ENCODE data around the gene ERVFRD-1. TPM values are rescaled to one million over a fixed set of nuclear protein-coding genes. Genes with fewer than 3 reads are reported as not detected.

The ERVFRD-1 gene
- total and polyA plus RNA-seq, 2 donors (not counting 3 experiments of a cell fraction or from before 2014, with no cell fraction given), result not detected

GRCh38 chr6:11136809-11137208 is 25.3 kb upstream of the ERVFRD-1 start:
- Histone ChIP-seq H3K9me3 (replicated peaks; ENCODE audit: control insufficient read depth, insufficient read depth, low read length) (no peaks in the 10 kb centered on the region), H3K27me3 (ENCODE audit: control insufficient read depth in 2 of 2, insufficient read depth in 2 of 2, low read length in 2 of 2) (no peaks in the 10 kb centered on the region), H3K4me1 (ENCODE audit: control insufficient read depth, extremely low read depth, insufficient read depth, low read length) (peaks cover under 1% of the 10 kb centered on the region), H2AFZ (ENCODE audit: low read depth, low read length) (no peak overlapping the region), H3K9ac (replicated peaks; ENCODE audit: extremely low read depth, insufficient read depth, low read length) (no peak overlapping the region), H3K27ac (ENCODE audit: insufficient read depth, low read depth, low read length) (no peak overlapping the region), H3K4me2 (ENCODE audit: insufficient read depth, low read length) (no peak overlapping the region), H3K79me2 (ENCODE audit: control insufficient read depth, insufficient read depth, low read length) (peaks cover 10% of the 10 kb centered on the region), H3K4me3 (replicated peaks in 1 of 3; ENCODE audit: insufficient read depth in 1 of 3, low read depth in 1 of 3, low read length in 3 of 3) (no peak overlapping the region), H3K9me1 (replicated peaks; ENCODE audit: control insufficient read depth, extremely low read depth, insufficient read depth, low read length) (no peaks in the 10 kb centered on the region), H3K36me3 (ENCODE audit: control insufficient read depth in 2 of 2, extremely low read depth in 1 of 2, insufficient read depth in 2 of 2, low read length in 2 of 2) (peaks cover 4 to 12% of the 10 kb centered on the region in 2 experiments), H4K20me1 (replicated peaks; ENCODE audit: control insufficient read depth, extremely low read depth, insufficient read depth, low read length) (no peaks in the 10 kb centered on the region)
- intact Hi-C loops (cut with micrococcal nuclease), result no loop called here
- BruUV-seq (replicated peaks), result no TSS peak
- ChIA-PET CTCF (interaction anchor here (0.7 to 1.9 kb wide), 4 partner anchors 13 to 439 kb away, joined by 3 to 6 read pairs (median 3); no protein-coding TSS in a partner anchor), POLR2A (no interaction called here)
- DNase-seq (ENCODE audit: low read depth, low spot score) (no peak), FAIRE-seq (no peak)
- dilution Hi-C loops (cut with MboI; ENCODE audit: extremely low pct_ligation_motif_present, low sequenced_read_pairs), result loop anchor here (25.0 kb wide), 1 partner anchor 350 kb away; no protein-coding TSS in a partner anchor
- no peak for TF ChIP-seq EZH2 (IDR thresholded peaks at IDR 0.05; ENCODE audit: borderline replicate concordance, low read depth, low read length, severe bottlenecking)
- no peak for TF ChIP-seq FOS (IDR thresholded peaks at IDR 0.05; ENCODE audit: borderline replicate concordance, insufficient read depth, low read length)
- TF ChIP-seq POLR2AphosphoS5 (IDR thresholded peaks at IDR 0.05; ENCODE audit: insufficient read depth, low read depth, low read length), result no peak
- no peak for TF ChIP-seq CTCF (IDR thresholded peaks at IDR 0.05; ENCODE audit: extremely low read depth in 1 of 2, insufficient read depth in 1 of 2, low read depth in 1 of 2, low read length in 2 of 2)
- TF ChIP-seq MAX (IDR thresholded peaks at IDR 0.05; ENCODE audit: insufficient read depth, insufficient read length), result no peak
- TF ChIP-seq MYC (IDR thresholded peaks at IDR 0.05; ENCODE audit: low read depth, low read length), result no peak
- no peak for TF ChIP-seq JUN (IDR thresholded peaks at IDR 0.05; ENCODE audit: borderline replicate concordance, insufficient read depth, insufficient read length, low read depth)
